PC-9 (cell line): Measurements from ENCODE around the gene SDSL.

Experiments used
- CTCF ChIP-seq: fragments of 200-600 bp; sonication (generic); conservative IDR thresholded peaks from 2 replicates; pipeline ENCODE4 v1.6.1; 2017; ENCODE audit warnings: mixed run types, antibody characterized with exemption, mild to moderate bottlenecking, moderate library complexity
- EZH2 ChIP-seq: fragments of 200-600 bp; sonication (generic); IDR thresholded peaks from 2 replicates; pipeline ENCODE4 v1.8.0; 2017; ENCODE audit warnings: antibody characterized with exemption, low read depth

GRCh38 chr12:113468365-113469223 lies 46.4 kb downstream of the SDSL start:
- TF ChIP-seq EZH2: no peak
- no peak for TF ChIP-seq CTCF
